ENCODE data around the gene RESF1.
"Not testable (repeated sequence)": the region's sequence is repeated elsewhere in the genome, so short reads cannot be mapped to it uniquely, and the experiment has no call there.

The RESF1 gene, protein sequence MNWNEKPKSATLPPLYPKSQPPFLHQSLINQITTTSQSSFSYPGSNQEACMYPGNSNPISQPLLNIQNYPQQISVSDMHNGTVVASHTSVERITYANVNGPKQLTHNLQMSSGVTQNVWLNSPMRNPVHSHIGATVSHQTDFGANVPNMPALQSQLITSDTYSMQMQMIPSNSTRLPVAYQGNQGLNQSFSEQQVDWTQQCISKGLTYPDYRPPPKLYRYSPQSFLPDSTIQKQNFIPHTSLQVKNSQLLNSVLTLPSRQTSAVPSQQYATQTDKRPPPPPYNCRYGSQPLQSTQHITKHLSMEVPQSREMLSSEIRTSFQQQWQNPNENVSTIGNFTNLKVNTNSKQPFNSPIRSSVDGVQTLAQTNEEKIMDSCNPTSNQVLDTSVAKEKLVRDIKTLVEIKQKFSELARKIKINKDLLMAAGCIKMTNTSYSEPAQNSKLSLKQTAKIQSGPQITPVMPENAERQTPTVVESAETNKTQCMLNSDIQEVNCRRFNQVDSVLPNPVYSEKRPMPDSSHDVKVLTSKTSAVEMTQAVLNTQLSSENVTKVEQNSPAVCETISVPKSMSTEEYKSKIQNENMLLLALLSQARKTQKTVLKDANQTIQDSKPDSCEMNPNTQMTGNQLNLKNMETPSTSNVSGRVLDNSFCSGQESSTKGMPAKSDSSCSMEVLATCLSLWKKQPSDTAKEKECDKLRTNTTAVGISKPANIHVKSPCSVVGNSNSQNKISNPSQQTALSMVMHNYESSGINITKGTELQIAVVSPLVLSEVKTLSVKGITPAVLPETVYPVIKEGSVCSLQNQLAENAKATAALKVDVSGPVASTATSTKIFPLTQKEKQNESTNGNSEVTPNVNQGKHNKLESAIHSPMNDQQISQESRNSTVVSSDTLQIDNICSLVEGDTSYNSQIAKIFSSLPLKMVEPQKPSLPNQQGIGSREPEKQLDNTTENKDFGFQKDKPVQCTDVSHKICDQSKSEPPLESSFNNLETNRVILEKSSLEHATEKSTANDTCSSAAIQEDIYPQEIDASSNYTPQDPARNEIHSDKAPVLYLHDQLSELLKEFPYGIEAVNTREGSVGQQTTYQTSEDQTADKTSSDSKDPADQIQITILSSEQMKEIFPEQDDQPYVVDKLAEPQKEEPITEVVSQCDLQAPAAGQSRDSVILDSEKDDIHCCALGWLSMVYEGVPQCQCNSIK (N-terminal part only)

GRCh38 chr12:31959161-31959700, at the start of gene RESF1:
Gene RESF1, plus strand, starts transcription at chr12:31959415. Its CDS starts 21,541 bp downstream, at chr12:31980956.
- DNase-seq: peak; percentile 86

- no peak for DNase-seq
These were observed 44.3 kb upstream of the RESF1 start for GRCh38 chr12:31914927-31915326.

- DNase-seq: no peak
These were observed 43.8 kb upstream of the RESF1 start for GRCh38 chr12:31915446-31915845.

DNA sequence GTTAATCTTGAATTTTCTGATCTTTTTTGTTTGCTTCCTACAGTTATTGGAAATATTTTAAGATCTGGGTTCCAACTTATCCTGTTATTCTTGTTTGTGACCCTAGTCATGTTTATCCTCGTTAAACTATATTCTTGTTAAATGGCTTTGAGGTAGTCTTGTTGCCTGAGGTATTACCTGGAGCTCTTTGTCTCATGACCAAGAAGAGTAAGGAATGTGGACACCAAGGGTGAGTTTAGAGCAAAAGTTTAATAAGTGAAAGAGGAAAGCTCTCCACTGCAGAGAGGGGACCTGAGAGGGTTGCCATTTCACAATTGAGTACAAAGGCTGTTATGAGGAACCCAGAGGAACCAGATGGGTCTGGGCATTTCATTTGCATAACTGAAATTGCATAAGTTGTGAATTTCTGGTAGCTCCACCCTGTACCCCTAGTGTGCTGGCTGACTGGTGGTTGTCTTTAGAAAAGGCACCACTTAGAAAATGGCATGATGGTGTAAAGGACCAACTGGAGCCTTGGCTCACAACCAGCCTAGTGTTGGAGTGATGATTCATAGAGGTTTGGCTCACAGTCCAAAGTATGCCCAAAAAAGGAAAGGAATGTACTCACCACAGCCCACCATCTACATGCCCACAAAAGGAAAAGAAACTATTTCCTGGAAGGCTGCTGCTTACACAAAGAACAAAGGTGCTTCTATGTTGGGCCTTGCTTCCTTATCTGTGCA, 36.7 kb upstream of the RESF1 start:
- DNase-seq: peak; percentile 43

GRCh38 chr12:31923063-31923412, 36.2 kb upstream of the RESF1 start:
- DNase-seq: no peak

DNA sequence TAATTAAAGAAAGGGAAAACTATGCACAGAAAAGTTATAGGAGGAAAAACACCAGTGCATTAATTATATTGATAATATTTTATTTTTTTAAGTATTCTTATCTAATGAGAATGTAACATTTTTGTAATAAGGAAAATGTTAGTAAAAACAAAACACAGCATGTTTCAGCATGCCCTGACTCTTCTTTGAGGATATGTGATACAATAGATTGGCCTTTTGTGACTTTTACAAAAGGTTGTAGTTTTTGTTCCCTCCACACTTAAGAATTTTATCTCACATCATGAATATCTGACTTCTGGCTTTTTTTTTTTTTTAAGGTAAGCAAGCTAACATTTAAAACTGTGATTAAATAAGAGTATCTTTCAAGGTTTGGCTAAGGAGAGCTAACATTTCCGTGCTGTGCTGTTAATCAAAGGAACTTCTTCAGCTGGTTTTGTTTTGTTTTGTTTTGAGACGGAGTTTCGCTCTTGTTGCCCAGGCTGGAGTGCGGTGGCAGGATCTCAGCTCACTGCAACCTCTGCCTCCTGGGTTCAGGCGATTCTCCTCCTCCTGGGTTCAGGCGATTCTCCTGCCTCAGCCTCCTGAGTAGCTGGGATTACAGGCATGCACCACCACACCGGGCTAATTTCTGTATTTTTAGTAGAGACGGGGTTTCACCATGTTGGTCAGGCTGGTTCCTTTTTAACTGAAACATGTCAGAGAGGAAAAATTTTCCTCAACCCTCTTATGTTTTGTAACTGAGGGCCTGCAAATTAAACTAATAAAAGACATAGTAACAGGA, 30.8 kb upstream of the RESF1 start:
- no peak for DNase-seq

GRCh38 chr12:31929027-31929526, 30.1 kb upstream of the RESF1 start:
- no peak for DNase-seq

DNA sequence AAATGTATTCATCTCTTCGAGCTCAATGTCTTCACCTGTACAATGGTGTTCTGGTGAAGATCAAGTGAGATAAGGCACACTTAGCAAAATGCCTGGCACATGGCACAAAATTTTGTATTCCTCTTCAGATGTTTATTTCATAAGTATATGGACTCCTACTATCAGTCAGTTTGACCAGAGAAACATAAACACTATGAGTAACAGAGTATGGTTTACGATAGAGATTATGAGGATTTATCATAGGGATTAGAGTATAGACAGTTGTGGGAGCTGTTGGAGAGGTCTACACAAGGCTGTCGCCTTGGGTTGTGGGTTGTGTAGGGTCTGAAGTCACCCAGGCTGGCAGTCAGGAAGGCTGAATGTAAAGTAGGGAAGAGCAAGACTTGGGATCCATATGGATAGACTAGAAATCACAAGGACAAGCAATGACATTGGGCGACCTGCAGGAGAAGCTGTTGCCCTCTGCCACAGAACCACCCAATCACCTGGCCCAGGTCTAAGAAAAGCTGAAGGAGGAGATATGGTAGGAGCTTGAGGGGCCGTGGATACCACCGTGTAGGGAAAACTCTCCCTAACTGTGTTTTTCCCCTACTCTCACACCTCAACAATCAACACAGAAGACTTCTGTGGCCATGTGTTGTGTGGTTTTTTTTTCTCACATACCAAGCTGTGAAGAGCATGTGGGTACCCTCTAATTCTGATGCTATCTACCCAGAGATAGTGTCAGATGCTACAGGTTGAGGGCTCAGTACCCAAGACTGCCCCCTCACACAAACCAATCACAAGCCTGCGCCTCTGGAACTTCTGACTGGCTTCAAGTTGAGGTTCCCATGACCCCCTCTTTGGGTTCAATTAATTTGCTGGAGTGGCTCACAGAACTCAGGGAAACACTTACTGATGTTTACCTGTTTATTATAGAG, 27.2 kb upstream of the RESF1 start:
- no peak for DNase-seq

GRCh38 chr12:31944299-31944698, 14.9 kb upstream of the RESF1 start:
- no peak for DNase-seq

GRCh38 chr12:31947971-31948370, 11.2 kb upstream of the RESF1 start:
- DNase-seq: no peak

GRCh38 chr12:31948697-31949359, 10.4 kb upstream of the RESF1 start:
- DNase-seq: not testable (repeated sequence)

- DNase-seq: no peak
These were observed 9.1 kb upstream of the RESF1 start for GRCh38 chr12:31950088-31950487.

- DNase-seq: no peak
These were observed 8.7 kb upstream of the RESF1 start for GRCh38 chr12:31950492-31950891.

DNA sequence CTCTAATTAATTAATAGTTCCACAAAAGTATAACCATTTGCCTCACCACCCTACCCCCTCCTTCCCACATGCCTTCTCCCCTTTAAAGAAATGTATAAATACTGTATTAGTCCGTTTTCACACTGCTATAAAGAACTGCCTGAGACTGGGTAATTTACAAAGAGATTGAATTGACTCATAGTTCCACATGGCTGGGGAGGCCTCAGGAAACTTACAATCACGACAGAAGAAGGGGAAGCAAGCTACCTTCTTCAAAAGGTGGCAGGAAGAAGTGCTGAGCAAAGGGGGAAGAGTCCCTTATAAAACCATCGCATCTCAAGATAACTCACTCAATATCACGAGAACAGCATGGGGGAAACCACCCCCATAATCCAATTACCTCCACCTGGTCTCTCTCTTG, 8.2 kb upstream of the RESF1 start:
- no peak for DNase-seq

DNA sequence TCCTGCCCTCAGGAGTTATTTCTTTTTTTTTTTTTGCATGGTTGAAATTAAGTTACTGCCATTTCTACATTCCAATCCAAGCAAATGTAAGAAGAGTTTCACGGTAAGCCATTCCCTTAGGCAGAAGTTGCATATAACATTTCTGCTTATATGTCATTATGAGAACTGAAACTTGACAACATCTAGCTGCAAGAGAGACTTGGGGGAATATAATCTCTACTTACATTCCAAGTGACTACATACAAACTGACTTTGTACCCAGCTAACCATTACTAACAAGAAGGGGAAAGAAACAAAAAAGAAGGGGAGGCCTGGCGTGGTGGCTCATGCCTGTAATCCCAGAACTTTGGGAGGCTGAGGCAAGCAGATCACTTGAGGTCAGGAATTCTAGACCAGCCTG, 7.3 kb upstream of the RESF1 start:
- no peak for DNase-seq

GRCh38 chr12:31952418-31952817, 6.8 kb upstream of the RESF1 start:
- DNase-seq: no peak

DNA sequence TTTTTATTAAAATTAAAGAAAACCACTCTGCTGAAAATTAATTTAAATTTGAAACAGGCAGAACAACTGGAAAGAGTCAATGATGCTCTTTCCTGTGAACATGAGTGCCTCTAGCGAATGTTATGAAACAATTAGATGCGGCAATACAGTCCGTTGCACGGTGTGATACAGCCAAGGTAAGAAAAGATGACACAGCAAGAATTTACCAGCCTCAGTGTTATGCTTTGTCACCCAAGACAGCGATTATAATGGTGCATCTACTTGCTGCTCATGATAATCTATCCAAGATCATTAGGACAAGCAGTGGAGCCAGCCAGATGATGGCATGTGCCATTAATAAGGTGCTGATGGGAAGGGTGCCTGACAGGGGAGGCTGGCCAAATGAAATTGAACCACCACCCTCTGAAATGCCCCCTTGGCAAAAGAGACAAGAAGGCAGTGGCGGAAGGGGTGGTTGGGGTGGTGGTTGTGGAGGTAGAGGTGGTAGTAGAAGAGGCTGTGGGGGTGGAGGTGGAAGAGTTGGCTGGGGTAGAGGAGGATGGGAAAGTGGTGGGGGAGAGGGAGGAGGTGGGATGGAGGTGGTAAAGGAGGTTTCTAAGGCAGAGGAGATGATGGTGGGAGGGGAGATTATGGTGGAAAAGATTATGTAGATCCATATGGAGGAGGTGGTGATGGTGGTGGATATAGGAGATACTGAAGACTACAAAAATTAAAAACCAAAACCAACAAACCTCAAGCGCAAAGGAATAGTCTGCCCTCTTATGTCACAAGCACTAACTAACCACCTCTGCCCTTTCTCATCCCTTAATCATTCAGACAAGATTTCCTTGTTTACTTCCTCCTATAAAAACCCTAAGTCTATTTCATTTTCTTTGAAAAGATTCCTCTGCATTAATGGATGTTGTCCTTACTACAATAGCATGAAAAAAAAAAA, 4.0 kb upstream of the RESF1 start:
- DNase-seq: no peak

DNA sequence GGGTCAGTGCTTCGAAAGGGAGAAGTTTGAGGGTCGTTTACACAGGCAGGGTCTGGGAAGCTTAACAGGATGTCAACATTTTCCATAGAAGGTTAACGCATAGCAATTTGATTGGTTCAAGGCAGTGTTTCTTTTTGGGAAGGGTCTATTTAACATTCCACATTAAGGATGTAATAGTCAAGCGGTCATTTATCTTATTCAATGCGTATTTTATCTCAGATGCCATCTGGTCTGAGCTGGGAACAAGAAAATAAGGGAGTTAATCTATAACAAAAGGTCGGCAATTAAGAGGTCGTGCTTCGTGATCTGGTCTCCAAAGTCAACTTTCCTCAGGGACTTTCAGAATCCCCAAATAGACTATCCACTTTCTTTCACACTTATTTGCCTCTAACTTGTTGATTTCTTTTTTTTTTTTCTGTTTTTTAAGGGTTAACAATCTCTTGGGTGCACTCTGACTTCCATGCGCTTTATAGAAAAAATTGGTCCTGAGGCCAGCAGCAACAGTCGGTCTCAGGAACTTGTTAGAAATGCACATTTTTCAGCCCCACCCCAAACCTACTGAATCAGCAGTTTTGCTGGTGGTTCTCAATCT, 550 bp upstream of the RESF1 start:
- DNase-seq: no peak

Data from fibroblast of skin of right biceps (primary cell).